HepG2 (cell line): Measurements from ENCODE around the gene AIFM1.

ENCODE experiments used
- FOXO1 ChIP-seq: sonication (generic); formaldehyde crosslinking; IDR thresholded peaks from 2 replicates; pipeline ENCODE4 v1.4.0; 2020; ENCODE audit warnings: missing genetic modification reagents
- HCFC1 ChIP-seq: fragments of 150-350 bp; IDR thresholded peaks from 2 replicates; pipeline ENCODE4 v1.6.1; 2014; ENCODE audit warnings: low read depth, low read length
- MIER3 ChIP-seq: IDR thresholded peaks from 2 replicates; pipeline ENCODE4 v1.6.1; 2016; ENCODE audit warnings: missing compliant biosample characterization, borderline replicate concordance
- ZNF747 ChIP-seq: sonication (generic); formaldehyde crosslinking; IDR thresholded peaks from 2 replicates; pipeline ENCODE4 v1.8.1; 2023; ENCODE audit warnings: missing genetic modification reagents, mild to moderate bottlenecking, borderline replicate concordance
- TF ChIP-seq, protein P1 (sequence below): sonication (generic); formaldehyde crosslinking; IDR thresholded peaks from 2 replicates; pipeline ENCODE4 v1.5.0; 2020; ENCODE audit warnings: mild to moderate bottlenecking, missing genetic modification reagents, moderate library complexity
- TF ChIP-seq, protein P2 (sequence below): IDR thresholded peaks from 2 replicates; pipeline ENCODE4 v1.6.1; 2016
- TF ChIP-seq, protein P3 (sequence below): fragments of 450-650 bp; IDR thresholded peaks from 2 replicates; pipeline ENCODE4 v1.6.1; 2016
- TF ChIP-seq, protein P4 (sequence below): IDR thresholded peaks from 2 replicates; pipeline ENCODE4 v1.6.1; 2012; ENCODE audit warnings: inconsistent platforms
- TF ChIP-seq, protein P5 (sequence below): IDR thresholded peaks from 2 replicates; pipeline ENCODE4 v1.6.1; 2016; ENCODE audit warnings: low read depth, missing genetic modification reagents, missing compliant biosample characterization

DNA sequence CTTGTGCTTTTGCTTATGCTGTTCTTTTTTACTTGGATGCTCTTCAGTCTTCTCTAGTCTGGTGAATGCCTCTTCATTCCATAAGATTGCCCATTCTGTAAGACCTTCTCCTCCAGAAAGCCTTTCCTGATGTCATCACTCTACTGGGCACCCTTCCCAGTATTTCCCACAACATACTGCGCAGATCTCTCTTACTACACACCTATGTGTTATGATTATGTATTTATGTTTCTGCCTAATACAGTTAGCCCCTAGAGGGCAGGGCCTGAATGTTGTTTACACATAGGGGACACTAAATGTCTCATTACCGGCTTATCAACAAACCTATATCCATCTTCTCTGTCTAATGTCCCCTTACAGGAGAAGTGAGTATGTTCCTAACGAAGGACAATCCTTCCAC, 21.1 kb downstream of the AIFM1 start:
- TF ChIP-seq, protein P1, sequence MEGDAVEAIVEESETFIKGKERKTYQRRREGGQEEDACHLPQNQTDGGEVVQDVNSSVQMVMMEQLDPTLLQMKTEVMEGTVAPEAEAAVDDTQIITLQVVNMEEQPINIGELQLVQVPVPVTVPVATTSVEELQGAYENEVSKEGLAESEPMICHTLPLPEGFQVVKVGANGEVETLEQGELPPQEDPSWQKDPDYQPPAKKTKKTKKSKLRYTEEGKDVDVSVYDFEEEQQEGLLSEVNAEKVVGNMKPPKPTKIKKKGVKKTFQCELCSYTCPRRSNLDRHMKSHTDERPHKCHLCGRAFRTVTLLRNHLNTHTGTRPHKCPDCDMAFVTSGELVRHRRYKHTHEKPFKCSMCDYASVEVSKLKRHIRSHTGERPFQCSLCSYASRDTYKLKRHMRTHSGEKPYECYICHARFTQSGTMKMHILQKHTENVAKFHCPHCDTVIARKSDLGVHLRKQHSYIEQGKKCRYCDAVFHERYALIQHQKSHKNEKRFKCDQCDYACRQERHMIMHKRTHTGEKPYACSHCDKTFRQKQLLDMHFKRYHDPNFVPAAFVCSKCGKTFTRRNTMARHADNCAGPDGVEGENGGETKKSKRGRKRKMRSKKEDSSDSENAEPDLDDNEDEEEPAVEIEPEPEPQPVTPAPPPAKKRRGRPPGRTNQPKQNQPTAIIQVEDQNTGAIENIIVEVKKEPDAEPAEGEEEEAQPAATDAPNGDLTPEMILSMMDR (CRISPR knock-in tag): no peak
- TF ChIP-seq, protein P2, sequence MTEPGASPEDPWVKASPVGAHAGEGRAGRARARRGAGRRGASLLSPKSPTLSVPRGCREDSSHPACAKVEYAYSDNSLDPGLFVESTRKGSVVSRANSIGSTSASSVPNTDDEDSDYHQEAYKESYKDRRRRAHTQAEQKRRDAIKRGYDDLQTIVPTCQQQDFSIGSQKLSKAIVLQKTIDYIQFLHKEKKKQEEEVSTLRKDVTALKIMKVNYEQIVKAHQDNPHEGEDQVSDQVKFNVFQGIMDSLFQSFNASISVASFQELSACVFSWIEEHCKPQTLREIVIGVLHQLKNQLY (CRISPR knock-in tag): no peak
- TF ChIP-seq MIER3 (CRISPR knock-in tag) (no peak), HCFC1 (no peak), ZNF747 (CRISPR knock-in tag) (no peak), FOXO1 (CRISPR knock-in tag) (no peak)
- TF ChIP-seq, protein P3, sequence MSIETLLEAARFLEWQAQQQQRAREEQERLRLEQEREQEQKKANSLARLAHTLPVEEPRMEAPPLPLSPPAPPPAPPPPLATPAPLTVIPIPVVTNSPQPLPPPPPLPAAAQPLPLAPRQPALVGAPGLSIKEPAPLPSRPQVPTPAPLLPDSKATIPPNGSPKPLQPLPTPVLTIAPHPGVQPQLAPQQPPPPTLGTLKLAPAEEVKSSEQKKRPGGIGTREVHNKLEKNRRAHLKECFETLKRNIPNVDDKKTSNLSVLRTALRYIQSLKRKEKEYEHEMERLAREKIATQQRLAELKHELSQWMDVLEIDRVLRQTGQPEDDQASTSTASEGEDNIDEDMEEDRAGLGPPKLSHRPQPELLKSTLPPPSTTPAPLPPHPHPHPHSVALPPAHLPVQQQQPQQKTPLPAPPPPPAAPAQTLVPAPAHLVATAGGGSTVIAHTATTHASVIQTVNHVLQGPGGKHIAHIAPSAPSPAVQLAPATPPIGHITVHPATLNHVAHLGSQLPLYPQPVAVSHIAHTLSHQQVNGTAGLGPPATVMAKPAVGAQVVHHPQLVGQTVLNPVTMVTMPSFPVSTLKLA: no peak
- TF ChIP-seq, protein P4, sequence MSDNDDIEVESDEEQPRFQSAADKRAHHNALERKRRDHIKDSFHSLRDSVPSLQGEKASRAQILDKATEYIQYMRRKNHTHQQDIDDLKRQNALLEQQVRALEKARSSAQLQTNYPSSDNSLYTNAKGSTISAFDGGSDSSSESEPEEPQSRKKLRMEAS: no peak
- TF ChIP-seq, protein P5, sequence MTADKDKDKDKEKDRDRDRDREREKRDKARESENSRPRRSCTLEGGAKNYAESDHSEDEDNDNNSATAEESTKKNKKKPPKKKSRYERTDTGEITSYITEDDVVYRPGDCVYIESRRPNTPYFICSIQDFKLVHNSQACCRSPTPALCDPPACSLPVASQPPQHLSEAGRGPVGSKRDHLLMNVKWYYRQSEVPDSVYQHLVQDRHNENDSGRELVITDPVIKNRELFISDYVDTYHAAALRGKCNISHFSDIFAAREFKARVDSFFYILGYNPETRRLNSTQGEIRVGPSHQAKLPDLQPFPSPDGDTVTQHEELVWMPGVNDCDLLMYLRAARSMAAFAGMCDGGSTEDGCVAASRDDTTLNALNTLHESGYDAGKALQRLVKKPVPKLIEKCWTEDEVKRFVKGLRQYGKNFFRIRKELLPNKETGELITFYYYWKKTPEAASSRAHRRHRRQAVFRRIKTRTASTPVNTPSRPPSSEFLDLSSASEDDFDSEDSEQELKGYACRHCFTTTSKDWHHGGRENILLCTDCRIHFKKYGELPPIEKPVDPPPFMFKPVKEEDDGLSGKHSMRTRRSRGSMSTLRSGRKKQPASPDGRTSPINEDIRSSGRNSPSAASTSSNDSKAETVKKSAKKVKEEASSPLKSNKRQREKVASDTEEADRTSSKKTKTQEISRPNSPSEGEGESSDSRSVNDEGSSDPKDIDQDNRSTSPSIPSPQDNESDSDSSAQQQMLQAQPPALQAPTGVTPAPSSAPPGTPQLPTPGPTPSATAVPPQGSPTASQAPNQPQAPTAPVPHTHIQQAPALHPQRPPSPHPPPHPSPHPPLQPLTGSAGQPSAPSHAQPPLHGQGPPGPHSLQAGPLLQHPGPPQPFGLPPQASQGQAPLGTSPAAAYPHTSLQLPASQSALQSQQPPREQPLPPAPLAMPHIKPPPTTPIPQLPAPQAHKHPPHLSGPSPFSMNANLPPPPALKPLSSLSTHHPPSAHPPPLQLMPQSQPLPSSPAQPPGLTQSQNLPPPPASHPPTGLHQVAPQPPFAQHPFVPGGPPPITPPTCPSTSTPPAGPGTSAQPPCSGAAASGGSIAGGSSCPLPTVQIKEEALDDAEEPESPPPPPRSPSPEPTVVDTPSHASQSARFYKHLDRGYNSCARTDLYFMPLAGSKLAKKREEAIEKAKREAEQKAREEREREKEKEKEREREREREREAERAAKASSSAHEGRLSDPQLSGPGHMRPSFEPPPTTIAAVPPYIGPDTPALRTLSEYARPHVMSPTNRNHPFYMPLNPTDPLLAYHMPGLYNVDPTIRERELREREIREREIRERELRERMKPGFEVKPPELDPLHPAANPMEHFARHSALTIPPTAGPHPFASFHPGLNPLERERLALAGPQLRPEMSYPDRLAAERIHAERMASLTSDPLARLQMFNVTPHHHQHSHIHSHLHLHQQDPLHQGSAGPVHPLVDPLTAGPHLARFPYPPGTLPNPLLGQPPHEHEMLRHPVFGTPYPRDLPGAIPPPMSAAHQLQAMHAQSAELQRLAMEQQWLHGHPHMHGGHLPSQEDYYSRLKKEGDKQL (CRISPR knock-in tag): no peak
